Spleen (tissue), 13 donors: Measurements from ENCODE around the gene MMP13. TPM values are rescaled to one million over a fixed set of nuclear protein-coding genes. Genes with fewer than 3 reads are reported as not detected.
"Not testable (repeated sequence)": the region's sequence is repeated elsewhere in the genome, so short reads cannot be mapped to it uniquely, and the experiment has no call there.

ENCODE experiments used
- DNase-seq: peaks from one replicate; pipeline ENCODE4 v3.0.0-alpha.2; 2020
- H3K27ac ChIP-seq, 8 donors: fragments of 200-600 bp; sonication (generic) in 7 of 8; 1 replicate in 4 of 8; 2 replicates in 4 of 8; pipeline versions ENCODE4 v1.5.0 to v1.8.0; 2016 to 2021; ENCODE audit warnings: inconsistent platforms in 4 of 8, mild to moderate bottlenecking in 4 of 8, moderate library complexity in 1 of 8
- H3K27me3 ChIP-seq, 7 donors: fragments of 200-600 bp; sonication (generic) in 6 of 7; replicated peaks in 1 of 7; 1 replicate in 4 of 7; 2 replicates in 3 of 7; pipeline versions ENCODE4 v1.5.0 to v1.8.0; 2016 to 2021; ENCODE audit warnings: inconsistent platforms in 3 of 7, mild to moderate bottlenecking in 1 of 7
- H3K36me3 ChIP-seq, 6 donors: fragments of 200-600 bp; sonication (generic) in 5 of 6; 1 replicate in 4 of 6; 2 replicates in 2 of 6; pipeline versions ENCODE4 v1.5.0 to v1.8.0; 2016 to 2021; ENCODE audit warnings: inconsistent platforms in 2 of 6
- H3K4me1 ChIP-seq, 6 donors: fragments of 200-600 bp; sonication (generic) in 5 of 6; 1 replicate in 3 of 6; 2 replicates in 3 of 6; pipeline versions ENCODE4 v1.5.0 to v1.8.0; 2016 to 2021; ENCODE audit warnings: inconsistent platforms in 3 of 6
- H3K4me3 ChIP-seq, 8 donors: fragments of 200-600 bp; sonication (generic) in 7 of 8; 1 replicate in 4 of 8; 2 replicates in 4 of 8; pipeline versions ENCODE4 v1.5.0 to v1.8.0; 2016 to 2021; ENCODE audit warnings: inconsistent platforms in 4 of 8, mild to moderate bottlenecking in 4 of 8, moderate library complexity in 2 of 8
- H3K9me3 ChIP-seq, 8 donors: fragments of 200-600 bp; sonication (generic) in 7 of 8; 1 replicate in 4 of 8; 2 replicates in 4 of 8; pipeline versions ENCODE4 v1.5.0 to v1.8.0; 2016 to 2021; ENCODE audit warnings: inconsistent platforms in 4 of 8
- POLR2A ChIP-seq, 3 donors: fragments of 450-650 bp; IDR thresholded peaks; one replicate each; pipeline ENCODE4 v1.5.1; 2017; ENCODE audit warnings: antibody characterized with exemption in 3 of 3, mild to moderate bottlenecking in 1 of 3
- POLR2AphosphoS5 ChIP-seq, 3 donors: sonication (generic); formaldehyde crosslinking; IDR thresholded peaks; one replicate each; pipeline ENCODE4 v1.5.1; 2017; ENCODE audit warnings: antibody characterized with exemption in 3 of 3
- WGBS, 5 donors: extraction: QIAGEN DNeasy Blood & Tissue Kit in 3 of 5; methylation state at CpG; one replicate each; pipeline versions ENCODE4 v1.1.5 to v1.1.7; 2013 to 2018; 5-methylcytosine and 5-hydroxymethylcytosine counted together
- intact Hi-C: fragments of 100-400 bp; cut with DNase I; formaldehyde crosslinking; loops from one replicate; pipeline ENCODE4 v1.15.0; 2023; ENCODE audit warnings: low total_unique reads
- long read RNA-seq, 2 donors: transcript quantifications; one replicate each; lab custom pipeline, GENCODE V29; 2026
- polyA plus RNA-seq, 3 donors: library from polyadenylated mRNA; stranded (reverse); fragments of 200-250 nt; gene quantifications; one replicate each; pipeline ENCODE4 v1.2.1, GENCODE V29; 2013
- total RNA-seq, 7 donors: library from RNA; depleted of rRNA in 3 of 7; stranded (reverse); fragments of >200 nt in 3 of 7; fragmentation: NEBNext Ultra II Directional in 4 of 7; extraction: Animal tissue kit (Norgen Biotek cat#: 25700) in 4 of 7; gene quantifications; one replicate each; pipeline versions ENCODE4 v1.1.0 to v1.2.1, GENCODE V29; 2016 to 2021
- TF ChIP-seq, protein P1 (sequence below), 11 experiments: fragments of 200-600 bp in 7 of 11; fragments of 450-650 bp in 4 of 11; sonication (generic) in 4 of 11; IDR thresholded peaks in 8 of 11; conservative IDR thresholded peaks in 3 of 11; 1 replicate in 7 of 11; 2 replicates in 4 of 11; pipeline versions ENCODE4 v1.4.0 to v1.8.0; 2016 to 2021; ENCODE audit warnings: antibody characterized with exemption in 11 of 11, inconsistent platforms in 4 of 11, mild to moderate bottlenecking in 1 of 11
- donor health status: healthy with polysubstance abuse.
- donor health status: DM: no; HTN: no; CAD: no; lungs with moderate emphysema.
- donor health status: DM: no; HTN: no; CAD: no.
- donor health status: Bipolar disorder and iron deficiency.
- donor health status: healthy.
- donor health status: DM: no; HTN: no; CAD: no.
- donor health status: DM: yes; HTN: yes; CAD: no.

The MMP13 gene
- total RNA-seq (not detected), polyA plus RNA-seq (not detected)
- long read RNA-seq, donor 1 = 0 reads
- long read RNA-seq, donor 2 = 0 reads

GRCh38 chr11:102955624-102956023 lies at the start of gene MMP13:
MMP13 (minus strand) TSS chr11:102955732; CDS start chr11:102955705, 27 bp downstream.
- 82 to 89% (median 84%) methylated on average over 6 of the region's 6 CpGs for WGBS, 5 donors
- Histone ChIP-seq H3K4me1 (no peaks in the 10 kb centered on the region), H3K27me3 (no peaks in the 10 kb centered on the region), H3K27ac (no peak within 1 kb of the TSS), H3K9me3 (no peaks in the 10 kb centered on the region), H3K36me3 (no peaks in the 10 kb centered on the region), H3K4me3 (no peak within 1 kb of the TSS)
- DNase-seq = no peak
- TF ChIP-seq, protein P1, sequence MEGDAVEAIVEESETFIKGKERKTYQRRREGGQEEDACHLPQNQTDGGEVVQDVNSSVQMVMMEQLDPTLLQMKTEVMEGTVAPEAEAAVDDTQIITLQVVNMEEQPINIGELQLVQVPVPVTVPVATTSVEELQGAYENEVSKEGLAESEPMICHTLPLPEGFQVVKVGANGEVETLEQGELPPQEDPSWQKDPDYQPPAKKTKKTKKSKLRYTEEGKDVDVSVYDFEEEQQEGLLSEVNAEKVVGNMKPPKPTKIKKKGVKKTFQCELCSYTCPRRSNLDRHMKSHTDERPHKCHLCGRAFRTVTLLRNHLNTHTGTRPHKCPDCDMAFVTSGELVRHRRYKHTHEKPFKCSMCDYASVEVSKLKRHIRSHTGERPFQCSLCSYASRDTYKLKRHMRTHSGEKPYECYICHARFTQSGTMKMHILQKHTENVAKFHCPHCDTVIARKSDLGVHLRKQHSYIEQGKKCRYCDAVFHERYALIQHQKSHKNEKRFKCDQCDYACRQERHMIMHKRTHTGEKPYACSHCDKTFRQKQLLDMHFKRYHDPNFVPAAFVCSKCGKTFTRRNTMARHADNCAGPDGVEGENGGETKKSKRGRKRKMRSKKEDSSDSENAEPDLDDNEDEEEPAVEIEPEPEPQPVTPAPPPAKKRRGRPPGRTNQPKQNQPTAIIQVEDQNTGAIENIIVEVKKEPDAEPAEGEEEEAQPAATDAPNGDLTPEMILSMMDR (IDR thresholded peaks at IDR 0.05 in 8 of 11, conservative IDR thresholded peaks at IDR 0.05 in 3 of 11) = no peak
- TF ChIP-seq POLR2A (IDR thresholded peaks at IDR 0.05) (no peak), POLR2AphosphoS5 (IDR thresholded peaks at IDR 0.05) (no peak)
- intact Hi-C loops = no loop called here

DNA sequence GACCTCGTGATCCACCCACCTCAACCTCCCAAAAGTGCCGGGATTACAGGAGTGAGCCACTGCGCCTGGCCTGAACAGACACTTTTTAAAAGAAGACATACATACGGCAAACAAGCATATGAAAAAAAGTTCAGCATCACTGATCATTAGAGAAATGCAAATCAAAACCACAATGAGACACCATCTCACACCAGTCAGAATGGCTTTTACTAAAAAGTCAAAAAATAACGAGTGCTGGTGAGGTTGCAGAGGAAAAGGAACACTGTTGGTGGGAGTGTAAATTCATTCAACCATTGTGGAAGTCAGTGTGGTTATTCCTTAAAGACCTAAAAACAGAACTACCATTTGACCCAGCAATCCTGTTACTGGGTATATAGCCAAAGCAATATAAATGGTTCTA lies 48.7 kb upstream of the MMP13 start:
- intact Hi-C loops, H3K27ac ChIP-seq: not testable (repeated sequence)
- WGBS, 5 donors = 82 to 87% (median 86%) methylated on average over 5 of the region's 5 CpGs

GRCh38 chr11:102994105-102994504 lies 38.6 kb upstream of the MMP13 start:
- no peak for DNase-seq
- 59 to 77% (median 72%) methylated on average over 1 of the region's 1 CpG for WGBS, 5 donors
- Histone ChIP-seq H3K27ac (no peak overlapping the region), H3K4me3 (no peak overlapping the region), H3K27me3 (peaks cover 0 to 12% (median 0%) of the 10 kb centered on the region in 7 donors), H3K9me3 (no peaks in the 10 kb centered on the region), H3K4me1 (no peaks in the 10 kb centered on the region), H3K36me3 (no peaks in the 10 kb centered on the region)
- TF ChIP-seq POLR2AphosphoS5 (IDR thresholded peaks at IDR 0.05) (no peak), POLR2A (IDR thresholded peaks at IDR 0.05) (no peak)
- TF ChIP-seq, protein P1 (IDR thresholded peaks at IDR 0.05 in 8 of 11, conservative IDR thresholded peaks at IDR 0.05 in 3 of 11) = no peak
- intact Hi-C loops = no loop called here

More for the DNA sequence above, 48.7 kb upstream of the MMP13 start:
- not testable (repeated sequence) for H3K4me1 ChIP-seq, H3K36me3 ChIP-seq, H3K9me3 ChIP-seq, H3K4me3 ChIP-seq, DNase-seq
- H3K27me3 ChIP-seq = peaks cover 0 to 14% (median 0%) of the 10 kb centered on the region in 7 donors

DNA sequence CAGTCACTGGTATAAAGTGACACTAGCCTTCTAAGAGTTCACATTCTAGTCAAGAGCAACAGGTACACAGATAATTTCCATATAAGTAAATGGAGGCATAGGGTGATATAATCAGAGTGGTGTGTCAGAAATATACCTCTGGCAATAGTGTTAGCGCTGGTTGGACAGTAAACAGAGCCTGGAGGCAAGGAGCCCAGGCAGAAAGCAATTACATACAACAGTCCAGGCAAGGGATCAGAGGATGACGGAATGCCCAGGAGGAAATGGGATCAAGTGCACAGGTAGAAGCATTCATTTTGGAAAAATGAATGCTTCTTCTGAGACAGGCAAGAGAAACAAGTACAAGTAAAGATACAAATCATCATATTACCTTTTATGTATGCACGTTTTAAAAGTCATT lies 36.2 kb upstream of the MMP13 start:
- H3K27me3 ChIP-seq = peaks cover 0 to 16% (median 0%) of the 10 kb centered on the region in 7 donors

More for the DNA sequence above, 36.2 kb upstream of the MMP13 start:
- H3K27ac ChIP-seq = no peak overlapping the region
- DNase-seq = no peak
- 59 to 89% (median 71%) methylated on average over 3 of the region's 3 CpGs for WGBS, 5 donors
- no peaks in the 10 kb centered on the region for H3K36me3 ChIP-seq
- H3K4me3 ChIP-seq = no peak overlapping the region
- intact Hi-C loops = no loop called here
- TF ChIP-seq, protein P1 (IDR thresholded peaks at IDR 0.05 in 8 of 11, conservative IDR thresholded peaks at IDR 0.05 in 3 of 11) = no peak
- TF ChIP-seq POLR2AphosphoS5 (IDR thresholded peaks at IDR 0.05) (no peak), POLR2A (IDR thresholded peaks at IDR 0.05) (no peak)
- H3K9me3 ChIP-seq = no peaks in the 10 kb centered on the region
- no peaks in the 10 kb centered on the region for H3K4me1 ChIP-seq
